ENCODE data around the gene AGBL4.

AGBL4 gene

GRCh38 chr1:48495166-48495565 is 1528.6 kb downstream of the AGBL4 start:
- DNase-seq (ENCODE audit: low read depth): no peak
- H3K4me3 ChIP-seq (ENCODE audit: low read depth, low read length): no peak overlapping the region
- TF ChIP-seq, protein P1, sequence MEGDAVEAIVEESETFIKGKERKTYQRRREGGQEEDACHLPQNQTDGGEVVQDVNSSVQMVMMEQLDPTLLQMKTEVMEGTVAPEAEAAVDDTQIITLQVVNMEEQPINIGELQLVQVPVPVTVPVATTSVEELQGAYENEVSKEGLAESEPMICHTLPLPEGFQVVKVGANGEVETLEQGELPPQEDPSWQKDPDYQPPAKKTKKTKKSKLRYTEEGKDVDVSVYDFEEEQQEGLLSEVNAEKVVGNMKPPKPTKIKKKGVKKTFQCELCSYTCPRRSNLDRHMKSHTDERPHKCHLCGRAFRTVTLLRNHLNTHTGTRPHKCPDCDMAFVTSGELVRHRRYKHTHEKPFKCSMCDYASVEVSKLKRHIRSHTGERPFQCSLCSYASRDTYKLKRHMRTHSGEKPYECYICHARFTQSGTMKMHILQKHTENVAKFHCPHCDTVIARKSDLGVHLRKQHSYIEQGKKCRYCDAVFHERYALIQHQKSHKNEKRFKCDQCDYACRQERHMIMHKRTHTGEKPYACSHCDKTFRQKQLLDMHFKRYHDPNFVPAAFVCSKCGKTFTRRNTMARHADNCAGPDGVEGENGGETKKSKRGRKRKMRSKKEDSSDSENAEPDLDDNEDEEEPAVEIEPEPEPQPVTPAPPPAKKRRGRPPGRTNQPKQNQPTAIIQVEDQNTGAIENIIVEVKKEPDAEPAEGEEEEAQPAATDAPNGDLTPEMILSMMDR (IDR thresholded peaks at IDR 0.05; ENCODE audit: low read depth, low read length, missing control alignments): no peak

DNA sequence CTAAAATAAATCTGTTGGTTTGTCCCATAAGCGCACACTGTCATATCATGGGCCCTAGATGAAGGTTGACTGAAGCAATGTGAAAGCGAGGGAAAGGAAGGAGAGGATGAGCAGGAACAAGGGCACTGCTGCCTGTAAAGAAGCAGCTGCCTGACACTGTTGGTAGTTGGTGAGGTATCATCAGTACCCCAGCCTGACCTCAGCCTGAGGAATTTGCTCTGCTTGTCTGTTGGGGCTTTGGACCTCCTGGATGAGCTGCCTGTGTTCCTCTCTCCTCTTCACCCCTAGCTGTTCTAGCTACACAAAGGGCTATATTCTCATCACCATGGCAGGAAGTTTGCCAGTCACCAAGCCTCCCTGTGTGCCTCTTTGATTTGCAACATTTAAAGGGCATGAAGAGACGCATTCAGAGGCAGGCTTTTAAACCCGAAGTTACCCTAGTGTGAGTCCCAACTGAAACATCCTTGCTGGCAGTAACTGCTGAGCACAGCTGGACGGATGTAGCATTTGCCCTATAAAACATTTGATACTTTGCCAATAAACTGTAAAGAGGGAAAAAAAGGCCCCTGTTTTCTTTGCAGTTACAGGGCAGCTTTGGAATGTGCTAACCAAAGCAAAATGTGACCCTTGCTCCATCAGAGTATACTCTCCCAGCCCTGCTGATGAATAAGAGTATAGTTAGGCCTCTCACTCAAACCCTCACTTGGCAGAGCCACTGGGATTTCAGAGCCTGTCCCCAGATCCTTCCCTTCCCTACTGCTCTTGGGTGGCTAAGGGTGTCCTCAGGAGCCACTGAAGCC is 1529.6 kb downstream of the AGBL4 start:
- TF ChIP-seq, protein P1 (IDR thresholded peaks at IDR 0.05; ENCODE audit: low read depth, low read length, missing control alignments): no peak
- DNase-seq (ENCODE audit: low read depth): no peak
- no peak overlapping the region for H3K4me3 ChIP-seq (ENCODE audit: low read depth, low read length)

GRCh38 chr1:48493041-48493440 is 1530.7 kb downstream of the AGBL4 start:
- no peak overlapping the region for H3K4me3 ChIP-seq (ENCODE audit: low read depth, low read length)
- no peak for DNase-seq (ENCODE audit: low read depth)
- TF ChIP-seq, protein P1 (IDR thresholded peaks at IDR 0.05; ENCODE audit: low read depth, low read length, missing control alignments): no peak

DNA sequence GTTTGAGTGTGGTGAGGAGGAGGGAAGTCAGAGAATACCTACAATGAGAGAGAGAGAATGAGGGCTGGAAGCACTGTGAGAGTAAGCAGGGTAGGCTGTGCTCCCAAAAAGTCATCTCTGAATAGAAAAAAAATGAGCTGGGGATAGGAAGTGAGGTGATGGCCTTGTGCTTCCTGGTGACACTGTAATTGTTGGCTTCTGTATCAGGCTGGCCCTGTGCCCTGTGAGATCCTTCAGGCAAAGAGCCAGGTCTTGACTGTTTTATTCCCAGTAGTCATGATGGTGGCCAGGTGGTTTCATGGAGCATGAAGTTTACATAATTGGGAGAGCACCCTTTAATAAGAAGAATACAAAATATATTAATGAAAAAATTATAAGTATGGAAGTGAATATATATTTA is 1531.4 kb downstream of the AGBL4 start:
- no peak overlapping the region for H3K4me3 ChIP-seq (ENCODE audit: low read depth, low read length)
- no peak for DNase-seq (ENCODE audit: low read depth)
- TF ChIP-seq, protein P1 (IDR thresholded peaks at IDR 0.05; ENCODE audit: low read depth, low read length, missing control alignments): no peak

- no peak for DNase-seq (ENCODE audit: low read depth)
- no peak overlapping the region for H3K4me3 ChIP-seq (ENCODE audit: low read depth, low read length)
- TF ChIP-seq, protein P1 (IDR thresholded peaks at IDR 0.05; ENCODE audit: low read depth, low read length, missing control alignments): no peak
These were observed 1535.0 kb downstream of the AGBL4 start for GRCh38 chr1:48488721-48489120.
